Measurements from ENCODE around the gene IL21R.
"Not testable (repeated sequence)": the region's sequence is repeated elsewhere in the genome, so short reads cannot be mapped to it uniquely, and the experiment has no call there.

The IL21R gene

GRCh38 chr16:27449434-27450195 is 47.6 kb downstream of the IL21R start:
- DNase-seq, result no peak

DNA sequence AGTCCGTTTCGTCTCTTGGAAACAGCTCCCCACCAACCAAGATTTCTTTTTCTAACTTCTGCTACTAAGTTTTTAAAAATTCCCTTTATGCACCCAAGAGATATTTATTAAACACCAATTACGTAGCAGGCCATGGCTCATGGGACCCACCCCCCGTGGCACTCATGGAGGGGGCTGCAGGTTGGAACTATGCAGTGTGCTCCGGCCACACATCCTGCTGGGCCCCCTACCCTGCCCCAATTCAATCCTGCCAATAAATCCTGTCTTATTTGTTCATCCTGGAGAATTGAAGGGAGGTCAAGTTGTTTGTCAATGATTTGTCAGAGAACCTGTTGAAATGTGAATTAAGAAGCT is 48.2 kb downstream of the IL21R start:
- DNase-seq, result no peak

DNA sequence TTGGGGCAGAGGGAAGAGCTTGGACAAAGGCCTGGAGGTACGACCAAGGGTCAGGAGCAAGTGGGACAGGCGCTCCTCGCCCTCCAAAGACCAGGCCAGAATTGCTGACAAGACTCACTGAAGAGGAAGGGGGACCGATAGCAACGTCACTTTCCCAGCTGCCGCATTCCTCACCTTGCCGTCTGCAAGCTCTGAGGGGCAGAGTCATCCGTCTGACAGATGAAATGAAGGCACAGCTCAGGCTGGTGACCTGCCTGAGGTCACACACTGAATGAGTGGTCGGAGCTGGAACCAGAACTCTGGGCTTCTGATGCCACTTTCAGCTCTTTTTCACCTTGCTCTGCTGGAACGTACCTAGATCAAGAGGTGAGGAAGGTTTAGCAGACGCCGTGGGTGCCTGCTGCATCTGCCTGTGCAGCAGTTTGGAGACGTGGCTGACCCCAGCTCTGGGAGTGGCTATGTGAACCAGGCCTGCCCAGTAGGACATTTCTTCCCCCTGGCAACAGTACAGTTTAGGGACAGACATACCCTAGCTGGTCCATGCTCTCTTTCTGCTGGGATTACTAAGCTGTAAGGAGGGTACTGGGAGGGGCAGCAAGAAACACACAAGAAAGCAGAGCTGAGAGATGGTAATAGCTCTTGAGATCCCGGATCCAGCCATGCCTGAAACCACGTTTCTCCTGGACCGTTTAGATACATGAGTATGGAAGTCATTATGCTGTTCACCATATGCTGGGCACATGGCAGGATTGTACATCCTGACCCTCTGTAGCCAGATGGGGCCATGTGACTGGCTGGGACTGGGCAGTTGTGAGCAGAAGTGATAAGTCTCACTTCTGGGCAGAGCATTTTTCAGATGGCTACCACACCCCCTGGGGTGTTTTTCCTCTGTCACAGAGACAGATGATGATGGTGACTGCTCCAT is 50.9 kb downstream of the IL21R start:
- no peak for DNase-seq

GRCh38 chr16:27453494-27453825 is 51.5 kb downstream of the IL21R start:
- DNase-seq, result no peak

DNA sequence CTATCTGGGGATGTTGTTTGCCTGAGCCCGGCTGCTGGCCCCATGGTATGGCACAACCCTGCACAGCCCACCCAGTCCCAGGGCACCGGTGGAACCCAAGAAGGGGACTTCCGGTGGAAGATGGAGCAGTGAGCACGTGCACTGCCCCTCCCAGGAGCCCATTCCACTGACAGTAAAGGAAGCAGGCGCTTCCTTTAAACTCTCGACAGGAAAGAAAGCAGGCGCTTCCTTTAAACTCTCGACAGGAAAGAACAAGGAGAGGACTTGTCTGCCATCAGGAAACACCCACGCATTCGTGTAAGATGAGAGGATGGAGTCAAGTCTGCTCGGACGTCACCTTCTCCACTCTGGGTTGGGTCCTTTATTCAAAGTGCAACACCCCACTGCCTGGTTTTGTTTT is 53.7 kb downstream of the IL21R start:
- DNase-seq, result no peak

- DNase-seq, result not testable (repeated sequence)
These were observed 55.6 kb downstream of the IL21R start for GRCh38 chr16:27457605-27457900.

DNA sequence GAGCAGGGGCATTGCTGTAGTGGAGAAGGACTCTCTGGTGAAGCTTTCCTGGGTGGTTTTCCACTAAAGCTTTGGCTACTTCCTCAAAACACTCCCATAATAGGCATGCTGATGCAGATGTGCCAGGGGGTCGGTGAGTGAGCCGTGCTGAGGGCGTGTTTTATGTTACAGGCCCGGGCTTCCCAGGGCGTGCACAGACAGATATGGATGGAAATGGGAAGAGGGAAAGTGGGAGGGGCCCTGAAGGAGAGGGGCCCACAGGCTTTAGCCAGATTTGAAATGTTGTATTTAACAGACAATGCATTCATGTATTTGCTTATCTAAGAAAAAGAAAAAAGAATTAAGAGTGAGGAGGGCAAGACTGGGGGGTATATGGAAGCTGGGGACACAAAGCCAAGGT is 56.3 kb downstream of the IL21R start:
- DNase-seq, result no peak

DNA sequence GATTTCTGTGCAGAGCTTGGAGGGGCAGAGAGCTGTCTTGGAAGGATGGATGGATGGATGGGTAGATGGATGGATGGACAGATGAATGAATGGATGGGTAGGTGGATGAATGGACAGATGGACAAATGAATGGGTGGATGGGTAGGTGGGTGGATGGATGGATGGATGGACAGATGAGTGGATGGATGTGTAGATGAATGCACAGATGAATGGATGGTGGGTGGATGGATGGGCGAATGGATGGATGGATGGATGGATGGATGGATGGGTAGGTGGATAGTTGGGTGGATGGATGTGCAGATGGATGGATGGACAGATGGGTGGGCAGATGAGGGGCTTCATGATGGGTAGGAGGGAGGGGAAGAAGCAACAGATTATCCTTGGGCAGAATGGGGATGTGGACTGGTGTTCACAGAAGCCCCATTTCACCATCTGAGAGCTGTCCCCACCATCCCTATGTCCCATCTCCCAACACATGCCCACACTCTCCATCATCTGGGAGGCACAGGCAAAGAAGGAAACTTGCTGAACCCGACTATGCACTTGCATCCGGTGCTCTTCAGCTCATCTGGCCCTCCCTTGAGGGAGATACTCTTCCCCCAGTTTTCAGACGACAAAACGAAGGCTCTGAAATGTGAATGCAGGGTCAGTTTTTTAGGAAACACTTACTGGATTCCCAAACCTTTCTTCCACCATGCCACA is 57.2 kb downstream of the IL21R start:
- DNase-seq, result no peak

DNA sequence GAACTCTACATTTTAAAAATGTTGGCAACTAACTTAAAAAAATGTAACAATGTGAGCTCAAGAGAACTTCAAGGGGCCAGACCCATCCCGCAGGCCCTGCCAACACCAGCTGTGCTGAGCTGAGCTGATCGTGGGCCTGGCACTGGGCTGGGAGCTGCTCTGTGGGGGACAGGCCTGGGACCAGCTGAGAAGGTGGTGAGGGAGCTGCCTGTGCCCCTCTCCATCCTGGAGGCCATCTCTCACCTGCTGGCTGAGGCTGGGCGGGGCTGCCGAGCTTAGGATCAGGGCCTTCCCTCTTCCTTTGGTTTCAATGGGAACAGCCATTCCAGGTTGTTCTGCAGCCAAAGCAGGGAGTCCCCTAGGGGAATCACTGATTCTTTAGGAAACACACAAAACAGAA is 58.2 kb downstream of the IL21R start:
- no peak for DNase-seq

DNA sequence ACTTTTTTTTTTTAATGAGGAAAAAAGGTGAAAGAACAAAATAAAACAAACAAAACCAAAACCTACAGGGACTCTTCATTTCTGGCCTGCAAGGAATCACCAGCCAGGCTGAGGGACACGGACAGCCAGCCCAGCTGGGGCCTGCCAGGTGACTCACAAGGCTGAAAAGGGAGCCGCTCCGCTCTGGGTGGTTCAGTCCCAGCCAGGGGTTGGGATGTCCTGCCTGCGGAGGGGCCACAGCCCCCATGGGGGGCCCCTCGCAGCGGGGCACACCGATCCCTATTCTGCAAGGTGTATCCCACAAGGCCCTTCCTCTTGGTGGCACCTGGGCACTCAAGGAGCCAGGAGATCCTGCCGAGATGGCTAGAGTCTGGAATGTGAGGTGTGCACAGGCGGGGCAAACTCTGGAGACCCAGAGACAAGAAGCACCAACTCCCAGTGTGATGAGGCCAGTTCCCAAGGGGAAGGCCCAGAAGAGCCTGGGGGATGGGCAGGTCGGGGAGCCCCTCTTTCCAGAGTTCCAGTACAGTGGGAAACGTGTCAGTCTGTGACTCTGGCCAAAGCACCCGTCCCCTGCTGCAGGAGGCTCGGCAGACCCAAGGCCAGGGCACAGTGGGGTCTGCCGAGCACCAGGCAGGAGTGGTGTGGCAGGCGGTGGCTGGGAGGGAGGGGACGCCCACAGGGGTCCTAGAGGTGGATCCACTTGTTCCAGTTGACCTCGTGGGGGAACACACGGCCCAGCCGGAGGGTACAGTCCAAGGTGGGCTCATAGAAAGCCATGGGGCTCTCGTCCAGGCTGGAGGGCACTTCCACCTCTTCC is 58.9 kb downstream of the IL21R start:
- no peak for DNase-seq

DNA sequence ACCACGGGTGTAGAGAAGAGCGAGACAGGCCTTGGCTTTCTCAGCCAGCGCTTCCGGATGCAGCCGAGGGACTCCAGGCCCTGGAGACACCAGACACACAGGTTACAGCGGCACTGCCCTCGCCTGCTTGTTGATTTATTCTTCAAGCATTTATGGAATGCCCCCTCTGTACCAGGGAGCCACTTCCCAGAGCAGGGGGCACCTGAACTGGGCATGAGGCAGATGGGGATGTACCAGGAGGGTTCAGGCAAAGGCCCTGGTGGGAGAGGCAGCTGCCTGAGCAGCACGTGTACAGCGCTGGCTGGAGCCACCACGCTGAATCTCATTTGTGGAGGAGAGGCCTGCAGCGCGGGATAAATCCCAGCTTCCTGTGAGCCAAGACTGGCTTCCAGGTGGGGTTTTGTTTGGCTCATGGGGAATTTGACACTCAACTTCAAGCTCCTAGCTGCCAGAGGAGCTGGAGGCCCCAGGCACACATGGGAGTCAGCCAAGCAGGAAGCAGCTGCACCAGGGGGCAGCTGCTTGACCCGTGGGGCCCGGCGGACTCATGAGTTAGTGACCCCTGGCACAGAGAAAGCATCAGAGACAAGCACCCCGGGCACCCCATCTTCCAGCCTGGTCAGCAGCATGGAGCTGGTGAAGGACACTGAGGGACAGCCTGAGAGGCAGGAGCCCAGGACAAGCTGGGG is 59.7 kb downstream of the IL21R start:
- DNase-seq, result no peak

- DNase-seq, result no peak
These were observed 60.3 kb downstream of the IL21R start for GRCh38 chr16:27462200-27462845.

DNA sequence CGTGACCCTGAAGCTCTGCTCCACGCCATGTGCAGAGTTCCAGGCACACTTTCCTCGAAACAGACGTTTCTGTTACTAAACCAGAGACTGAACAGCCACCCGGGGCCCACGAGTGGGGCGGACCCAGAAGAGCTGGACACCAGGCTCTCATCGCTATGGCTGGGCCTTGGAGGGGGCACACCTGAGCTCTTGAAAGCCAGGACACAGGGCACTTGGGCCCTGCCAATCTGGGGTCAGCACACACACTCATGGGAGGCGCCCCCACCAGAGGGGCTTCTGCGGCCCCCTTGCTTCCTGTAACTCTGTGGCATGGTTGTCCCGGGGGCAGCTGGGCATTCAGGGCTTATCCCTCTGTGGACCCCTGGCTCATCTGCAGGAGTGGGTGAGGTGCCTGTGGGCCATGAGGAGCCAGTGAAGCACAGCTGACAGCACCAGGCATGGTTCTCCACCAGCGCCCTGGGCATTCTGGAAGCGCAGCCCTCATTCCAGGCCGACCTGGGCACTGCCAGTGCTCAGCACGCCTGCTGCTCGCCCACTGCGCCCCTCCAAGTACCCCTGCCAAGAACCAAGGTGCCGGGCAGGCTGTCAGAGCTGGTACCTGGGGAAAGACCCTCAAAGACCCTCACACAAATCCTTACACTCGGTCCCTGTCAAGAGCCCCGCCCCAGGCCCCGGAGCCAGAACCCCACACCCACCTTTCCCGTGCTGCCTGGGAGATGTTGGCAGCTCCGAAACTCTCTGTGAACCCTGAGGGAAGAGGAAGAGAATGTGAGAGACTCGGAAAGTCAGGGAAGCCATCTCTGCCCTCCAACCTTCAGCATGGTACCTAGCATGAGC is 61.1 kb downstream of the IL21R start:
- no peak for DNase-seq

GRCh38 chr16:27463741-27464591 is 62.0 kb downstream of the IL21R start:
- DNase-seq, result no peak

DNA sequence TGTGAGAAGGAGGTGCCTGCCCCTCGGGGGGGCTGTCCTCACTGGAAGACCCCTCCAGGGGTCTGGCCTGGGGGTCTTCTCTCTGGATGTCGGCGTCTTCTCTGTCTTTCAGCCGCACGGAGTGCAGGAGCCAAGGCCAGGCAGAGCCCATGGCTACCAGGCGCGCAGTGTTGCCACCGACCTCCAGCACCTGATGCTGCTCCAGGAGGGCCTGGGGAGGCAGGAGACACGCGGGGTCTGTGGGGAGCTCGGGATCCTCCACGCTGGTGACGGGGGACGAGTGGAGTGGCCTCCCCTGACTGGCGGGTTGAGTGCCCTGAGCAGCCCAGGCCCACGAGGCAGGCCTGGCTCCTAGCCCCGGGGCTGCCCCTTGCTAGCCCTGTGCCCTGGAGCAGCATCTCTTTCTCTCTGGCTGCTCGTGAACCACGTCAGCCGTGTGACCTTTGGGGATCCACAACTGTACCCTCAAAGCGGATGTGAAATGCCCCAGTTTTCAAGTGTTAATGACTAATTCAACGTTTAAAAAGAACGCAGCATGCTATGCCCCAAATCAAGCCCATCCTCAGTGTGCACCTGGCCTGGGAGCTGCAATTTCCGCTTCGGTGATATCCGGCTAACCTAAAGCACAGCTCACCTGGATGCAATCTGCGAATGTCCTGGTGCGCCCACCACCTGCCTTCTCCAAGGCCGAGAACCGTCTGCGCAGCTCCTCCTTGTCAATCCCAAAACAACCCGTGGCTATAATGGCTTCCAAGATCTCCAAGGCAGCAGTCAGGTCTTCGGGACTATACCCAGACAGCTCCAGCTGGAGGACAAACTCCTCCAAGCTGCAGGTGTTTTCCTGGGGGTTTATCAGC is 62.9 kb downstream of the IL21R start:
- no peak for DNase-seq

DNA sequence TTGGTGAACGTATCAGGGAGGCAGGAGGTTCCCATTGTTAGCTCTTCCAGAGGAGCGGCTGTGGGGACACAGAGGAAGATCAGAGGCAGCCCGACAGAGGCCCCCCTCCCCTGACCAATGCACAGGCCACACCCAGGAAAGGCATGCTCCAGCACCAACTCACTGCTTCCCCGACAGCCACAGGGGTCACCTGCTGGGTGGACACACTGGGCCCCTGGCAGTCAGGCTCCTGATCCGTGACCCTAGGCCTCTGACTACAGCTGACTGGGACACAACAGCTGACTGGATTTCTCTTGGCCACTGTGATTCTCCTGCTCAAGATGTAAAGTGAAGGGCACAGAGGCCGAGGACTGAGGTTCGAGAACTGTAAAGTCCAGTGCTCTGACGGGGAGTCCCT is 63.5 kb downstream of the IL21R start:
- DNase-seq, result no peak

- no peak for DNase-seq
These were observed 67.1 kb downstream of the IL21R start for GRCh38 chr16:27468941-27469531.
